ENCODE data around the gene RBM17. TPM values are rescaled to one million over a fixed set of nuclear protein-coding genes. Genes with fewer than 3 reads are reported as not detected.

RBM17 gene
- total and polyA plus RNA-seq, 2 of the 13 experiments (the other 11 are each of a cell fraction or from before 2014, with no cell fraction given): 30.7 to 77.5 TPM

GRCh38 chr10:6108072-6108471 is 19.2 kb downstream of the RBM17 start (continued):
- TF ChIP-seq SKIL (CRISPR knock-in tag; IDR thresholded peaks at IDR 0.05; ENCODE audit: borderline replicate concordance) (no peak), ZBTB20 (CRISPR knock-in tag; IDR thresholded peaks at IDR 0.05; ENCODE audit: borderline replicate concordance, low read depth) (no peak), MAF1 (CRISPR knock-in tag; IDR thresholded peaks at IDR 0.05; ENCODE audit: borderline replicate concordance) (no peak), ZNF816 (CRISPR knock-in tag; IDR thresholded peaks at IDR 0.05; ENCODE audit: borderline replicate concordance) (no peak), ZNF713 (CRISPR knock-in tag; IDR thresholded peaks at IDR 0.05) (no peak), HNRNPL (IDR thresholded peaks at IDR 0.05; ENCODE audit: low read depth, low read length) (no peak), ZNF800 (CRISPR knock-in tag; IDR thresholded peaks at IDR 0.05) (no peak), HOXD1 (CRISPR knock-in tag; IDR thresholded peaks at IDR 0.05) (no peak), RELA (CRISPR knock-in tag; IDR thresholded peaks at IDR 0.05) (no peak), ZNF780A (CRISPR knock-in tag; IDR thresholded peaks at IDR 0.05) (no peak), KDM3A (CRISPR knock-in tag; IDR thresholded peaks at IDR 0.05; ENCODE audit: low read depth) (no peak)

All from HepG2 (cell line).